BE2C (cell line): ENCODE results near the gene DCN.

Experiments used
- DNase-seq: peaks from one replicate; pipeline ENCODE4 v3.0.0-alpha.2; 2020
- H3K27me3 ChIP-seq: fragments of 250-450 bp; sonication (Bioruptor Pico); 2 replicates; pipeline ENCODE4 v1.5.1; 2020; ENCODE audit warnings: mild to moderate bottlenecking
- H3K36me3 ChIP-seq: fragments of 250-450 bp; sonication (Bioruptor Pico); 2 replicates; pipeline ENCODE4 v1.5.1; 2020; ENCODE audit warnings: mild to moderate bottlenecking
- H3K4me1 ChIP-seq: fragments of 250-450 bp; sonication (Bioruptor Pico); 2 replicates; pipeline ENCODE4 v1.5.1; 2020
- H3K4me3 ChIP-seq: 2 replicates; pipeline ENCODE4 v1.5.1; 2011; ENCODE audit warnings: low read depth, low read length
- H3K9me3 ChIP-seq: fragments of 250-450 bp; sonication (Bioruptor Pico); 2 replicates; pipeline ENCODE4 v1.5.1; 2020
- CTCF ChIP-seq: IDR thresholded peaks from 2 replicates; pipeline ENCODE4 v1.5.1; 2012; ENCODE audit warnings: mild to moderate bottlenecking, low read depth, low read length

Gene DCN

DNA sequence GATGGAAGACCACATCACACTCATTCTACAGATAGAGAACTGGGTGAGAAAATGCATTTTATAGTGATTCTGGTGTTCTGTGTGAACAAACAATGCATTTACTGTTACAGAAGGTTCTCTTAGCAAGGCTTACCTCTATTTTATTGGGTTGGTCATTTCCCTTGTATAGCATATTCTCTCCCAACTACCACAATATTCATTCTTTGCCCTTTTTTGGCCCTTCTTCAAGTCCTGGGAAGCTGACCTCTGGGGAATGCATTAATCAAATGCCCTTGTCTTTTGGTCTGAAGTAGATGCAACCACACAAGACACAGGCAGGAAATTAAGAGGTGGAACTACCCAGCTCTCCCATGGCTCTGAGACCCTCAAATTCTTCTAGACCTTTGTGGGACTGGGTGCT is 19.5 kb downstream of the DCN start:
- H3K9me3 ChIP-seq = no peaks in the 10 kb centered on the region
- H3K27me3 ChIP-seq = no peaks in the 10 kb centered on the region
- H3K36me3 ChIP-seq = no peaks in the 10 kb centered on the region
- no peaks in the 10 kb centered on the region for H3K4me1 ChIP-seq
- DNase-seq = no peak
- TF ChIP-seq CTCF = no peak
- H3K4me3 ChIP-seq = no peak overlapping the region

DNA sequence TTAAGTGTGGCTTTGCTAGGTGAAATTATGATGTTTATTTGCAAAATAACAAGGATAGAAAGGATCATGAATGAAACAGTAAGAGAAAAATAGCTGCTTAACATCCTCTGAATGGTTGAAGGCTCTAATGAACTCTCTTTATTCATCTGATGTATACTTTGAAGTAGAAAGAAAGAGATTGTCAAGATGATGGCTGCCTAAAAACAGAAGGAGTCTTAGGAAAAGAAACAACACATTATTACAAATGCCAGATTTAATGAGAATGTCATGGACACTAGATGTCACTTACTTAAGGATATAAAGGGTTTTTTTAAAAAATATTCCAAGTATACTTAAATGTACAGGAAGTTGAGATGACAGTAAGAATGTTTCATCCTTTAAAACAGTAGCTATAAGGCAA is 21.6 kb downstream of the DCN start:
- H3K4me3 ChIP-seq = no peak overlapping the region
- H3K36me3 ChIP-seq = no peaks in the 10 kb centered on the region
- no peaks in the 10 kb centered on the region for H3K4me1 ChIP-seq
- no peak for DNase-seq
- H3K27me3 ChIP-seq = no peaks in the 10 kb centered on the region
- TF ChIP-seq CTCF = no peak
- no peaks in the 10 kb centered on the region for H3K9me3 ChIP-seq

DNA sequence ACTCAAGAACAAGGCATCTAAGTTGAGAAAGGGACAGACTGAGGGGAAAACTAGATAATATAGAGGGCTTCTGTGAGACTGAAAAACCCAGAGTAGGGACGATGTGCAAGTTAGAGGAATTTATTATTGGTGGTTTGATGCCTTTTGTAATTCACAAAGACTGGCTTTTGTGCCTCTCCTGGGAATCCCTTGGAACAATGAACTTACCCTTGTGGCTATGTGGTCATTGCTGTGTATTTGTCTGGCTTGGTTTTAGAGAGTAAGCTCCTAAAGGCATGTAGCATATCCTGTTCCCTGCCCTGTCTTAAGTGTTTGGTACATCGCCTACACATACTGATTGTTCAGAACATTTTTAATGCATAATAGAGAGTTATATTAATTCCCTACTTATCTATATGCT is 26.6 kb downstream of the DCN start:
- no peaks in the 10 kb centered on the region for H3K36me3 ChIP-seq
- no peak for DNase-seq
- H3K9me3 ChIP-seq = no peaks in the 10 kb centered on the region
- no peaks in the 10 kb centered on the region for H3K27me3 ChIP-seq
- H3K4me3 ChIP-seq = no peak overlapping the region
- no peak for TF ChIP-seq CTCF
- H3K4me1 ChIP-seq = no peaks in the 10 kb centered on the region

- Histone ChIP-seq H3K36me3 (no peaks in the 10 kb centered on the region), H3K4me3 (no peak overlapping the region), H3K27me3 (no peaks in the 10 kb centered on the region), H3K9me3 (no peaks in the 10 kb centered on the region), H3K4me1 (no peaks in the 10 kb centered on the region)
- DNase-seq = no peak
- TF ChIP-seq CTCF = no peak
Observed at GRCh38 chr12:91154131-91154530, 28.5 kb downstream of the DCN start.

- no peaks in the 10 kb centered on the region for H3K9me3 ChIP-seq
- no peaks in the 10 kb centered on the region for H3K36me3 ChIP-seq
- DNase-seq = no peak
- no peak for TF ChIP-seq CTCF
- H3K4me1 ChIP-seq = peaks cover 8% of the 10 kb centered on the region
- no peak overlapping the region for H3K4me3 ChIP-seq
- no peaks in the 10 kb centered on the region for H3K27me3 ChIP-seq
Observed at GRCh38 chr12:91144053-91144452, 38.6 kb downstream of the DCN start.

DNA sequence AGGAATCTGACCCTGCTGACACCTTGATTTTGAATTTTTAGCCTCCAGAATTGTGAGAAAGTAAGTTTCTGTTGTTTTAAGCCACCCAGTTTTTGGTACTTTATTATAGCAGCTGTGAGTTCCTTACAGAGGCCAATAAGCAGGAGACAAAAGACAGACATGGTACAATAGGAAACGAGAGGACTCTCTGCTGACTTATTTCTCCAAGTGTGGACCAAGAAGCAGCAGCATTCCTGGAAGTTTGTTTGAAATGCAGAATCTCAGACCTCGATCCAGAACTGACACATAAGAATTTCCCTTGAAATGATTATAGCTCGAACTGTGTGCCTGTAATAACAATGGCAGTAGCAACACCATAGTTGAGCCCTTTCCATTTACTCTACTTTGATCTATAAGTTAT is 39.4 kb downstream of the DCN start:
- Histone ChIP-seq H3K36me3 (no peaks in the 10 kb centered on the region), H3K4me3 (no peak overlapping the region), H3K4me1 (peaks cover 14% of the 10 kb centered on the region), H3K27me3 (no peaks in the 10 kb centered on the region), H3K9me3 (no peaks in the 10 kb centered on the region)
- DNase-seq = no peak
- TF ChIP-seq CTCF = no peak
